RKO (cell line): ENCODE measurements around the gene TMEM184C.

Source experiments
- DNase-seq: peaks from one replicate; pipeline ENCODE4 v3.0.0-alpha.2; 2016; ENCODE audit warnings: low spot score

Gene TMEM184C

GRCh38 chr4:147617173-147617840, at the start of gene TMEM184C:
TSS of gene TMEM184C (plus strand) at chr4:147617397. CDS start at chr4:147617957, 560 bp downstream.
- DNase-seq = peak; percentile 95

- no peak for DNase-seq
Observed at GRCh38 chr4:147570616-147571015, 46.6 kb upstream of the TMEM184C start.

GRCh38 chr4:147571036-147571770, 46.0 kb upstream of the TMEM184C start:
- no peak for DNase-seq

- DNase-seq = no peak
Observed at GRCh38 chr4:147576084-147576483, 41.1 kb upstream of the TMEM184C start.

GRCh38 chr4:147578051-147578476, 39.1 kb upstream of the TMEM184C start:
- DNase-seq = peak; percentile 87

- DNase-seq = no peak
Observed at GRCh38 chr4:147578593-147578992, 38.6 kb upstream of the TMEM184C start.

- no peak for DNase-seq
Observed at GRCh38 chr4:147580396-147580795, 36.8 kb upstream of the TMEM184C start.

- DNase-seq = no peak
Observed at GRCh38 chr4:147581606-147582350, 35.4 kb upstream of the TMEM184C start.

GRCh38 chr4:147582386-147583060, 34.7 kb upstream of the TMEM184C start:
- DNase-seq = no peak

GRCh38 chr4:147583876-147584275, 33.3 kb upstream of the TMEM184C start:
- DNase-seq = no peak

- DNase-seq = no peak
Observed at GRCh38 chr4:147586032-147586431, 31.2 kb upstream of the TMEM184C start.

- DNase-seq = no peak
Observed at GRCh38 chr4:147586637-147587036, 30.6 kb upstream of the TMEM184C start.

- no peak for DNase-seq
Observed at GRCh38 chr4:147587041-147587440, 30.2 kb upstream of the TMEM184C start.

GRCh38 chr4:147589586-147589985, 27.6 kb upstream of the TMEM184C start:
- no peak for DNase-seq

- peak; percentile 52 for DNase-seq
Observed at GRCh38 chr4:147590249-147590920, 26.8 kb upstream of the TMEM184C start.

GRCh38 chr4:147591106-147591505, 26.1 kb upstream of the TMEM184C start:
- no peak for DNase-seq

GRCh38 chr4:147594107-147594506, 23.1 kb upstream of the TMEM184C start:
- DNase-seq = no peak

- no peak for DNase-seq
Observed at GRCh38 chr4:147594578-147594977, 22.6 kb upstream of the TMEM184C start.

- peak; percentile 41 for DNase-seq
Observed at GRCh38 chr4:147596377-147596776, 20.8 kb upstream of the TMEM184C start.

- DNase-seq = peak; percentile 30
Observed at GRCh38 chr4:147596981-147597380, 20.2 kb upstream of the TMEM184C start.

- no peak for DNase-seq
Observed at GRCh38 chr4:147597561-147597960, 19.6 kb upstream of the TMEM184C start.

GRCh38 chr4:147599206-147599605, 18.0 kb upstream of the TMEM184C start:
- DNase-seq = no peak
